ENCODE results near the gene OGA.

Gene OGA

DNA sequence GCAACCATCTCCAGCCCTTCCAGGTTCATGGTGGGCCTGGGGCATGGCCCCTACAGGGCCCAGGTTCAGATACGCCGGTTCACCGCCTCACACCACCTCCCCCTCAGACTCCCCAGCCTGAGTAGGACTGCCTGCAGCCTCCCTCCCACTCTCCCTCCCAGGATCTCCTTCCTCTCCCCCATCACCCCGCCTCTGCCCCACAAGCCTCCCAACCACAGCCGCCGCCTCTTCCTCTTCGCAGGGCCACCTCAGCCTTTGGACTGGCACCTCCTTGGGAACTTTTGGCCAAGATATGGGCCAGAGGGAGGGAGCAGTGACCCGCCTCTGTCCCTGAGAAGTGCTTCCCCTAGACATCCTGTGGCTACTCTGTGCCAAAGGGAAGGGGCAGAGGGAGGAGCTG lies 16.1 kb upstream of the OGA start:
- no peak for ATAC-seq

DNA sequence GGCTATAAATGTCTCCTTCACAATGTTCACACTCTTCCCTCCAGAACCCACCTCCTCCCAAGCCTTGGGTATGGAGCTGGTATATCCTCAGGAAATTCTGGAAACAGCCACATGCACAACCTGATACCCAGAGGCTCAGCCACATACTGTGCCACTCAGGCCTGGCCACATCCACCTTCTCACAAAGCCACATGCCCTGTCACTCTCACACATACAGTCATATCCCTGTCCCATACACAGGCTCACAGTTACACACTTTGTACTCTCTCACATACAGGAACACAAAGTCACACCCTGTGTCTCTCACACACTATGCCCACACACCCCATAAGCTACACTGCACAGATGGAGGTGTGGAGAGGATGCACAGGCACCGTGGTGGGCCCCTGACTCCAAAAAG lies 15.2 kb upstream of the OGA start:
- ATAC-seq, result no peak

DNA sequence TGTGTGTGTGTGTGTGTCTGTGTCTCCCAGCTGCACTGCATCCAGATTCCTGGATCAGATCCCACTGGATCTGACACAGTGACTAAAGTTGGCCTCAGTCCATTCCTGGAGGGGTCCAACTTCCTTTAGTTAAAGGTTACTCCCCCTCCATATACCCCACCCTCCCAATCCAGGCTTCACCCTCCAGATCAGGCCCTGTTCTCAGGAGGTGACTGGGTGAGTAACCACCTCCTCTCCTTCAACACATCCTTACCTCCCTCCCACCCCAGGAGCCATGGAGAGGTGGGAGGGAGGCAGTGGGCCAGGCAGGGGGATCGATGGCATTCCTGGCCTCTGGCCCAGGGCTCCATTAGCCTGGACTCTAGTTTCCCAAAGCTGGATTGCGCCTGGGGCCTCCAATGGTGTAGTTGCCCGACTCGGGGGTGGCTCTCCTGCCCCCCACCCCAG lies 14.1 kb upstream of the OGA start:
- ATAC-seq, result no peak

DNA sequence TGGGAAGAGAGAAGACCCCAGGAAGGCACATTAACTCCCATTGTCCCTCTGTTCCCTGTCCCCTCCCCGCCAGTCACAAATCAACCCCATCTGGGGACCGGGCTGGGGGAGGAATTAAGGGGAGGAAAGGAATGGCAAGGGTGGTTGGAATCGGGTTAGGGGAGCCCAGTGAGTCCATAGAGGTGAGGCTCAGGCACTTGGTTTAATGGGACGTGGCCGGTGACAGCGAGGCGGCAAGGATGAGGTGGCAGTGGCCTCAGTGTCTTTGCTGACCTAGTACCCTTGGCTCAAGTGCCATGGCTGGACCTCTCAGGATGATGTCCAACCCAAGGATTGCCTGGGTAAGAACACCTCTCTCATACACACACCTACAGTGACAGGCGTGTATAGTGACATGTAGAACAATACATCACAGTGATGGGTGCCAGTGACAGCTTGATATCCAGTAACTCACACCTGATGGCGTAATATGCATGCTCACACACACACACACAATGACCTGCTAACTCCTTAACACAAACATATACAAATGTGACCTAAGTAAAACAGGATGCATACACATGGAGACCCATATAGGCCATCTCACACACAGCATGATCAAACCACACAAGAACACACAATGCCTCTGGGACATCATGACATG lies 13.0 kb upstream of the OGA start:
- ATAC-seq, result no peak

DNA sequence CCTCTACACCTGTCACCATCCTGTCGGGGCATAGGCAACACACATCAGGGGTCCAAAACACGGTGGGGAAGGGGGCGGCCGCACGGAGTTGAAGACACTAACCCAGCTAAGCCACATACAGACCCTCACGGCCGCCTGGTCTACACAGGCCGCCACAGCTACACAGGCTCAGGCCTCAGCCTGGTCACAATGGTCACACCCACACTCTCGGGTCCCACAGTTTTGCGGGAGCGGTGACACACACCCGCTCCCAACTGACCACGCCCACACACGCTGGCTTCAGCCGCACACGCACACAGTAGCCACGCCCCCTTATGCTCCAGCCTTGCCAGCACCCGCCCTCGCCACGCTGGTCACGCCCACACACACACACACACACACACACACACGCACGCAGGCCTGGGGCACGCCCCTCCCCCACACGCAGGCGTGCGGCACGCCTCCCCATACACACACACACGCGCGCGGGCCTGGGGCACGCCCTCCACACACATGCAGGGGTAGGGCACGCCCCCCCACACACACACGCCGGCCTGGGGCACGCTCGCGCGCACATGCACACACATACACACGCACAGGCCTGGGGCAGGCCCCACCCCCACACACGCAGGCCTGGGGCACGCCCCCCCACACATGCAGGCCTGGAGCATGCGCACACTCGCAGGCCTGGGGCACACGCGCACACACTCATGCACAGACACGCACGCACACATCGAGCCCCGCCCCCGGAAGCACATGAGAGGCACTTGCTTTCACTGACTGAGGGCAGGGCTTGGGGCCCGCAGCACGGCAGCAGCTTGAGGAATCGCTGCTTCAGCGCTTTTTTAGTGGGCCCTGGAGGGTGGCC lies 12.3 kb upstream of the OGA start:
- ATAC-seq, result peak; percentile 79 to 81

DNA sequence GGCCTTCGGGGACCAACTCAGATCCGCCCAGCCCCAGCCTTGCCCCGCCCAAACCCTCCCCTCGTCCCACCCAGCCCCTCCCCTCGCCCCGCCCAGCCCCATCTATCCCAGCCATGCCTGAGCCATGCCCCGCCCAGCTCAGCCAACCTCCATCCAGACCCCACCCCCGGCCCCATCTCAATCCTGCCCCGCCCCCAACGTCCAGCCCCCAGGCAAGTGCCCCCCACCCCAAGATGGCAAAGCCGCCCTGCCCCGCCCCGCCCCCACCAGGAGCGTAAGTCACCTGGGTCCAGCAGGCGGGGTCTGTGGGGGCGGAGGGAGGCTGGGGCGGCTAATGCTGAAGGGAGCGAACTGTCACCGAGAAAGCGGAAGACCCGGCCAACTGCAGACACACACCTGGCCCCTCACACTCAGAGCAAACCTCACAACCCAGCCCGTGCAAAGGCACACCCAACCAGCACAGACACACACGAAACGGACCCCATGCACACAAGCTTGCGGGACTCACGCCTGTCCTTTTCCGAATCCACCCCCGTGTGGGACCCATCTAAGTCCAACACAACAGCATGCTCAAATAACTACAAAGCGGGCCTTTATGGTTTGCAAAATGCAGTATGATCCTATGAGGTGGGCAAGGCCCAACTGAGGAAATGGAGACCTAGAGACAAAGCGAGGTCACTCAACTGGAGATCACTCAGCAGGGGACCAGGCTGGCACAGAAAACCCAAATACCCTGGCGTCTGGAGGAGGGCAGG lies 11.5 kb upstream of the OGA start:
- ATAC-seq, result no peak

DNA sequence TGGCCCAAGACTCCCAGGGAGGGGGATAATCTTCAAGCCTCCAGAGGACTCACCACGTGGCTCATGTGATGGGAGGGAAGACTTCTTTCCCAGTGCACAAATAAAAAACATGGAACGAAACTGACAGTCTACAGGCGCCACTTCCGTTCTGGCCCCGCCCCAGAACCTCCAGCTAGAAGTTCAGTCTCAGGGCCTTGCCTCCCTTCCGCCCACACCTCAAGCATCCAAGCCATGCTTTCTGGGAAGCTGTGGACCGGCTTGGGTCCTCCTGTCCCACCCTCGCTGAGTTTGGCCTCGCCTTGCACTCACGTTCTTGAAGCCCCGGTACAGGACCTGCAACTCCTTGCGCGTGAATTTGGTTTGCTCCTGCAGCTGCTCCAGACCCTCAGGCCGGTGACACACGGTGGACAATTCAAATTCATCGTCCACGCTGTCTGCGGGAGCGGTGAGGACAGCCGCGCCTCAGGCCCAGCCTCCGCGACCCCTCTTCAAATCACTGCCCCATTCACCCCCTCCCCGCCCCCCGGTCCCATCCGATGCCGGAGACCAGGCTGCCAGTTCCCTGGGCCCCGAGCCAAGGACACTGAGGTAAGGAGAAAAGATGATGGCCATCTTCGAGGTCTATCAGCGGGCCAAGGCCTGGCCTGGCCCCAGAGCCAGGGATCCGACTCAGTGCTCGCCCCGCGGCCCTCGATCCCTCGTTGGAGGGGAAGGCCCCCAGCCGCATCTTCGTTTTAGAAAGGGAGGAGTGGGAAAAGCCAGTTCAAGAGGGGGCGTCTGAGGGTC lies 10.7 kb upstream of the OGA start:
- ATAC-seq, result no peak

DNA sequence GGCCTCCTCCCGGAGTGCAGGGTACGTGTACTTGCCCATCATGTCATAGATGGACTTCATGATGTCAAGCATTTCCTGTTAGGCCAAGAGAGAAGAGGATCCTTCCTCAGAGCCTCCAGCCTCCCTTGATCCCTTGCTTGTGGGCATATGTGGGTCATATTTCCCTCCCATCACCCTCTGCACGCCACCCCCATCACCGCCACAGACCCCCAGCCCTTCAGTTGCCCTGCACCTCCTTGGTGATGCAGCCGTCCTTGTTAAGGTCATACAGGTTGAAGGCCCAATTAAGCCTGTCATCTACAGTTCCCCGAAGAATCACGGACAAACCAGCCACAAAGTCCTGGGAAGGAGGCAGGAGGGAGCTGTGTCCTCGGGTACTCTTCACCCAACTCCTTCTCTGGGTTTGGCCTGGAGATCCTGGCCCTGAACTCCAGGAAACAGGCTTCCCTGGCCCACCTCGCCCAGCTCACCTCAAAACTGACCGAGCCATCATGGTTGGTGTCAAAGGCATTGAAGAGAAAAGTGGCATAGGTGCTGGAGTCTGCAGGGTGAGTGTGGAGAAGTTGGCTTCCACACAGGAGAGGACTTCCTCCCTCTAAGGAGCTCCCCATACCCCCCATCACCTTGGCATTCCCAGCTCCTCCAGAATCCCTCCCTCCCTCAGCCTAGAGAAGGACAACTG lies 9.8 kb upstream of the OGA start:
- ATAC-seq, result no peak

DNA sequence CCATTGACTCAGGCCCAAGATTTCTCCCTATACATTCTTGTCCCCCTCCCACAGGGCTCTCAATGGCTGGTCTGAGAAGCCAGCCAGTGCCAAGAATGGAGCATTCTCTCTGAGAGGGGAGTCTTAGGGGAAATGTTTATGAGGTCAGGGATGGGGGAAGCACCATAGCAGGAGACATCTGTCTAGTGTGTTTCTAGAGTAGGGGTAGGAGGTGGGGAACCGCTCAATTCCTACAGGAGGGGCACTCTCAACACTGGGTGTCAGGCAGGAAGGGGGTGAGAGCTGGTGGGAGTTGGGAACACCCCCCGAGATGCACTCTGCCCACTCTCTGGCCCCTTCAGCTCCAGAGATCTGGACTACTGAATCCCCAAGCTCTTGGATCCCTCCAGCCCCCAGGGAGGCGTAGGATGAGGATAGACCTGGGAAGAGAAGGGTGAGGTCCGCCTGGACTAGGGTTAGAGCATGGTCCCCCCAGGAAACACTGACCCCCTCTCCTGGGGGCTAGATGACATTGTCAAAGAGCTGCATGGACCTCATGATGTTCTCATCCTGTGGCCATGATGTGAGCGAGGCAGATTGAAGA lies 8.7 kb upstream of the OGA start:
- ATAC-seq, result no peak

DNA sequence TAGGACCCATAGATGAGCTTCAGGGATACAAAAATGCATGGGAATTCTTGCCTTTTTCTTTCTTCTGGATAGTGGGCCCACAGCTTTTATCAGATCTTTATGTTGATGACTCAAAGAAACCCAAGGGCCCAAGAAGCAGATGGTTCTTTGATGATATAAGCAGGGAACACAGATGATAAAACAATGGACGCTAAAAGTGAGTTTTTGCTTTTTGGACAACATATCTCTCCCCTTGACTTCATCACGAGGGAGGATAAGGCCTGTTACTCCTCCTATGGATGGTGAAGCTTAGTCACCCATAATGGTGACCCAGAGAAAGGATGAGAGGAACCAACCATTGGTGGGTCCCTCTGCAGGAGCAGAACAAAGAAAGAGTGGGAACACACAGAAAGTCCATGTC lies 6.5 kb upstream of the OGA start:
- ATAC-seq, result no peak

DNA sequence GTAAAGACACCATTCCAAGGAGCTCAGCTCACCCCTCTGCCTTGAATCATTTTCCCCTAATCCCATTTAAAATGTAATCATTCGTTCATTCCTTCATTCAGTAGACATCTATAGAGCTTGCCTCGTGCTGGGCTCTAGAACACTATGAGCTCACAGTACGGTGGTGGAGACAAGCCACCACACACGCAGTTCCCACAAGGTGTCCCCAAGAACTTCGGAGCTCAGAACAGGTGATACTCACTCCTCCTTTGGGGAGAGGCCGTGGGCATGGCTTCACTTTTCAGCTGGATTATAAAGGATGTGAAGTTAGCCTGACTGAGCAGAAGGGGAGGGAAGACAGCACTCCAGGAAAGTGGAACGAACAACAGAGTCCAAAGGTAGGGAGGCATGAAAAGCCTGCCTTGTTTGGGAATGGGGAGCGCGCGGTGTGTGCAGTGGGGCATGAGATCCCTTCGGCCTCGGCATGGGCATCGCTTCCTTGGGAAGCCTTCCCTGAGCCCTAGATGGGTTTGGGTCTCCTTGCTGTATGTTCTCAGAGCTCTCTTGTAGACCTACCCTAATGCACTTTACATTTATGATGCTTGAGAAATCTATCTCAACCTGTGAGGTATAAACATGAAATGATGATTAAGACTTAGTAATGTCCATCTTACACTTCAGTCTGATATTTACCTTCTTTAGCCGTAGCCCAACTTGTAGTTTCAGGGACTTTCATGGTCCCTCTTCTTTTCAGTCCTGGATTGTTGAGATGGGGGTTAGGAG lies 809 bp upstream of the OGA start:
- peak; percentile 18 to 33 for ATAC-seq

DNA sequence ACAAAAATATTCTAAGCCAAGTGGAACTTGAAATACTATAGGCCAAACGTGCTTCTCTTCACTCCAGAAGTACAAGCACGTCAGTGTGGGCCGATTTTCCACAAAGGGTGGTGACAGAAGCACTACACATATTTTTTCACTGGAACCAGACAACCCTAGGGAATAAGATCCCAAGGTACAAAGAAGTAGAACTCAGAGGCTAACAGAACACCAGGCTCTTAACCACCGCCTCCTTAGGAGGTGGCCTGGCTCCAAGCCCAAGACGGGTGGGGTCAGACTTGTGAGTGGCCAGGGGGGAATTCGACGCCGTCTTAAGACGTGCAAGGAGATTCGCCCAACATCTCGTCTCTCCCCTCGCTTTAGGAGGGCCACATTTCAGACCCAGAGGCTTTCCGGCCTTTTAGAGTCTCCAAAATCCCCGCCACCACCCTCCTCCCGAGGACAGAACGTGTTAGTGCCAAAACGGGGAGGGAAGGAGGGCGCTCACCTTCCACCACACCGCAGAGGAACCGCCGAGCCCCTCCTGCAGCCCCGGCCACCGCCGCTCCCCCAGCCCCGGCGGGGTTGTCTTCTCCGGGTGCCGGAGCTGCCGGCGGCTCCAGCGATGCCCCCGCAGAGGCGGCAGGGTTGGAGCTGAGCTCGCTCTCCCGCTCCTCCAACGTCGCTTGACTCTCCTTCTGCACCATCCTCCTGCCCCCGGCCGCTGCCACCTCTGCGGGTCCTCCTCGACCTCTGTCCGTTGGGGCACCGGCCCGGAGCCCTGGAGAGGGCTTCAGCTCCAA lies 716 bp downstream of the OGA start:
- peak; percentile 0 for ATAC-seq

DNA sequence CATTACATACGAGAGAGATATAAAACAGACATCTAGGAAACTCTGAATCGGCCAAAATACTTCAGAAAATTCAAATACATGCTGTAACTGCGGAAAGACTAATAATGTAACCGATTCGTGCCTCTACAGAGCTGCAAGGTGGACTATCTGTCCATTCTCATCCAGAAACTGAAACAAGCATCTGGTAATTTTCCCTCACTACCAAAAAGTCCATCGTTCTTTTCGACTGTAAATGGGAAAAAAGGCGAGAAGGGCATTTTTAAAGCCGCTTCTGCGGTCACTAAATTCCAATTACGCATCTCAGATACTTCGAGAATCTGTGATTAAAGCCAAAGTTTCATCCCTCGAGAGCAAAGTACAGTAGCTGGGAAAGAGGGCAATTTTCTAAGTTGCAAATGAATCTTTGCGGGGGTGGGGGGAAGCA lies 1.3 kb downstream of the OGA start:
- ATAC-seq, result no peak

DNA sequence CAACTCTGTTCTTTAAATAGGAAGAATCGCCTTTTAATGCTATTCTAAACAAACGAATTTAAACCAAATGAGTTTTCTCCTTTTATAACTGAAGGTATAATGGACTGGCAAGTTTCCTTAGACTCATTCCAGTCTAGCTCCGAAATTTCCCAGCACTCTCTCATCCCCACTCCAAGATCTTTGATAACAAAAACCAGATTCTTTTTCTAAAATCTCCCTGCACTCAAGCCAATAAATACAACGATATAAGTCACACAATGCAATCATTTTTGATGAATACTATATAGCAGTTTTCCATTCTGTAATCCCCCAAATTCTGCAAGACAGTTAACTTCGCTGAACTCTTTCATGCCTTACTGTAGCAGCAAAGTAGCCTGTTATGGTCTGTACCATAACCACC lies 1.9 kb downstream of the OGA start:
- ATAC-seq, result no peak

DNA sequence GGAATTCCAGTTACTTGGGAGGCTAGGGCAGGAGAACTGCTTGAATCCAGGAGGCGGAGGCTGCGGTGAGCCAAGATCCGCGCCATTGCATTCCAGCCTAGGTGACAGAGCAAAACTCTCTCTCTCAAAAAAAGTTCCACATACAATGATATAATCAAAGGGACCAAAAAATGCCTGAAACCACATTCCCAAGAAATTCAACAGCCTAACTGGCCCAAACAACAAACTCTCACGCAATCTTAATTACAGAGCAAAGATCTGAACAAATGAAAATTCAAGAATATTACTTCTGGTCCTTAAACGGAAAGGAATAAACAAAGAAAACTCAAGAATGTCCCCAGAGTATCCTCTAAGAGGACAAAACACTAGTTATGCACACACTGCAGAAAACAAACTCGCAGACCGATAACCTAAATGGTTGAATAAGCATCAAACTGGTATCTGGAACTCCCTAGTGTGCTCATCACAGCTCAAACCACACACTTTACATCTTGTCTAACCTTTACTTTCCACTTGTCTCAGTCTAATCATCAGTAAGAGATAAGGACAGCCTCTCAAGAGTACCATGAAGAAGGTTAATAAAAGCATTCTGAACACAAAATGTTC lies 3.7 kb downstream of the OGA start:
- ATAC-seq, result peak; percentile 38 to 51

DNA sequence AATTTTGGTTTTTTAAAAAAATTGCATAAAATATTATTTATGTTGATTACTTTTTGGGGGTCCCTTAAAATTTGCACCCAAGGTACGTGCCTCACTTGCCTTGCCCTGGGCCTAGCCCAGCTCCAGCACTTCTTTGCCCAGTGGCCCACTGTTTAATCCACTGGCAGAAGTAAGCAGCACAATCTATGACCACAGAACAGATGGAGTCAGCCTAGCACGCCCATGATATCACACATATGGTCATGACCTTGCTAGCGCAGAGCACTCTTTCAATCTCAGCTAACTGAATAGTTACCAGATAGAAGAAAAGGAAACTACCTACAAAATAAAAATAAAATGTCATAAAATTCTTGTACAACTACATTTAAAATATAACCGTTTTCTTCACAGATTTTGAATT lies 5.6 kb downstream of the OGA start:
- ATAC-seq, result no peak

DNA sequence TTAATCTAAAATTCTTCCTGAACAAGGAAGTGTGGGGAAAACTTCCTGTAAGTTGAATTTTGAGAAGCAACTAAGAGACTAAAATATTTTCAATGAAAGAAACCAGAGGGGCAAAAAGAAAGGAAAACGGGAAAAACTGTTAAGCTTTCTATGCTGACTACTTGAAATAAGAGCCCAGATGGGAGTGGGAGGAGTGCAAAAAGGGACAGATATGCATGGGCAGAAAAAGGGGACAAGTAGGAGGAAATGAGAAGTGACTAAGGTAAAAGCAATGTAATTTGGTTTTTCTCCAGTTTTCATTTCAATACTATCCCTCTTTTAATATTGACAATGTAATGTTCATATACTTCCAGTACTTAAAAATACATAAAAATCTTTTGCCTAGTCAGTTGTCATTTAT lies 11.1 kb downstream of the OGA start:
- ATAC-seq, result no peak

DNA sequence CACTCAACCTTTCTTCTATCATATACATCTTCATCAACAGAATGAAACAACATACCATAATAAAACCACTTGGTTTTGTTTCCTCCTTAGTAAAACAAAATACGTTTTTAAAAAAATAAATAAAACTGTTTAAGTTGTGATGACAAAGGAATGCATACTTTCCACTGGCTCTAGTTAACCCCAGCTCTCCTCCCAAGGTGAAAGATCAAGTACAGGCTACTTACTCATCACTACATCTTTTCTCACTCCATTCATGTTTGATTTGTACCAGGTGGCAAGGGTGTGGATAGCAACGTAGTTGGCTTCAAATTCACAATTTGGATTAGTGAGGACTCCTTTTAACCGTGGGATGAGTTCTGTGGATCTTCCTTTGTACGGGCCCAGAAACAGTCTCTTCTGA lies 14.7 kb downstream of the OGA start:
- ATAC-seq, result no peak

DNA sequence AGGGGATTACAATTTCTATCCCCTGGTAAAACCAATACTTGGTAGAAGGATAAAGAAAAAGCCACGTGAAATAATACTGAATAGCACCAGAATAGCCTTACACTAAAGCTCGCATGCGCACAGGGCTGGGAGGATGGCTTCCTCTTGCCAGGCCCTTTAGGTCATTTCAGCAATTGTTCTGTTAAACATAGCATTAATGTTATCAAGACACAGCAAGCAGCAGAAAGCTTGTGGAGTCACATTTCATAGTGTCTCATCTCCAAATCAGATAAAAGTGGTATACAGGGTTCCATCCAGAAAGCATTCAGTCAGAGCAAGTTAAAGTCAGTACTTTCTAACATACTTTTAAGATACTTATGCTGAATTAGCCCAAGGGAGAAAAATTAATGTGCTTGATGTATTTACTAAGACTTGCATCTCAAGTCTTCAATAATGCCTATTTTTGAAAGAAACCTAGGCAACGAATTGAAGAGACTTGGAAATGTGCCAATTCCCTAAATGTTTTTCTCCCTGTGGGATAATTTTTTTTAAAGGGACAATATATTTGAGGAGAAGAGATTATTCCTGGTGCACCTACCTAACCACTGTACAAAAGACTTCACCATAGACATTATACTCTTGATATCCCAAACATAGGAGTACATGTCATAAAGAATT lies 20.7 kb downstream of the OGA start:
- ATAC-seq, result no peak

Measured in activated CD4-positive, CD25-positive, alpha-beta regulatory T cell treated with anti-CD3 and anti-CD28 coated beads, Interleukin-2, amount 50 U/mL, for 24 hours (primary cell).